ENCODE measurements around the gene CEACAM5.

The CEACAM5 gene

DNA sequence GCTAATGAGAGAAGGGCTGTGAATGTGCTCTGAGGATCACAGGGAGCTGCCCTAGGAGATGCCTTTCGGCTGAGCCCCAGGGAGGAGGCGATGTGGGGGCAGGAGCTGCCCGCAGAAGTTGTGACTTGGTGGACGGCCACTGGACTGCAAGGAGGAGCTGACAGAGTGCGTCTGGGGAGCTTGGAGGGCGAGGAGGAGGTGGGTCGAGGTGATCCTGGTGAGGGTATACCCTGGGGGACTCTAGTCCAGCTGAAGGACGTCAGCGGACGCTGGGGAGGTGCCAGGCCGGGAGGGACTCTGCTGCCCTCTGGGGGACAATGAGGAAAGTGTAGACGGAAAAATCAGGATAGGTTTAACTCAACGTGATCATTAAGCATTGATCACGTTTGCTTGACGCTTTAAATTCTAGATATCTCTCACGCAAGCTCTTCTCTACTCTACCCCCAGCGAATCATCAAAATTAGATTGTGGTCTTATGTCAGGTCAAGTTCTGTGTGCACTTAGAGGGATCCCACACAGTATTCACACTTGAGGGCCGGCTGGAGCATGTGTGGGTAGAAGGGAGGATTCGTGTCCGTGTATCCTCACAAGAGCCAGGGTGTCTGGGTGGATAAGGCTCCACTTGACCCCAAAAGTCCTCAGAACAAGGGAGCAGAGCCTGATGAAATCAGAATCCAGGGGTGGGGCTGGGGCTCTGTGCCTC is 17.0 kb upstream of the CEACAM5 start (continued):
- TF ChIP-seq SCRT2 (tag by site-specific recombination; IDR thresholded peaks at IDR 0.05) (no peak), ZNF843 (tag by site-specific recombination; IDR thresholded peaks at IDR 0.05) (no peak), ZNF335 (tag by site-specific recombination; conservative IDR thresholded peaks at IDR 0.05) (peak; percentile 71), GLIS2 (tag by site-specific recombination; IDR thresholded peaks at IDR 0.05) (0 out of 2 replicates have a peak, but pooled peaks have one; percentile 21), TRIM28 (IDR thresholded peaks at IDR 0.05; ENCODE audit: borderline replicate concordance, low read length) (no peak), ZNF138 (tag by site-specific recombination; IDR thresholded peaks at IDR 0.05; ENCODE audit: borderline replicate concordance) (no peak), ZNF549 (tag by site-specific recombination; IDR thresholded peaks at IDR 0.05) (no peak), WT1 (tag by site-specific recombination; IDR thresholded peaks at IDR 0.05) (no peak), ZBTB48 (tag by site-specific recombination; IDR thresholded peaks at IDR 0.05) (peak; percentile 47; the same call in 1 of the 2 replicates)
- TF ChIP-seq, protein P1, sequence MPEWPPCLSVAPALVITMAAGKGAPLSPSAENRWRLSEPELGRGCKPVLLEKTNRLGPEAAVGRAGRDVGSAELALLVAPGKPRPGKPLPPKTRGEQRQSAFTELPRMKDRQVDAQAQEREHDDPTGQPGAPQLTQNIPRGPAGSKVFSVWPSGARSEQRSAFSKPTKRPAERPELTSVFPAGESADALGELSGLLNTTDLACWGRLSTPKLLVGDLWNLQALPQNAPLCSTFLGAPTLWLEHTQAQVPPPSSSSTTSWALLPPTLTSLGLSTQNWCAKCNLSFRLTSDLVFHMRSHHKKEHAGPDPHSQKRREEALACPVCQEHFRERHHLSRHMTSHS (tag by site-specific recombination; IDR thresholded peaks at IDR 0.05): 0 out of 2 replicates have a peak, but pooled peaks have one; percentile 12
- TF ChIP-seq, protein P2, sequence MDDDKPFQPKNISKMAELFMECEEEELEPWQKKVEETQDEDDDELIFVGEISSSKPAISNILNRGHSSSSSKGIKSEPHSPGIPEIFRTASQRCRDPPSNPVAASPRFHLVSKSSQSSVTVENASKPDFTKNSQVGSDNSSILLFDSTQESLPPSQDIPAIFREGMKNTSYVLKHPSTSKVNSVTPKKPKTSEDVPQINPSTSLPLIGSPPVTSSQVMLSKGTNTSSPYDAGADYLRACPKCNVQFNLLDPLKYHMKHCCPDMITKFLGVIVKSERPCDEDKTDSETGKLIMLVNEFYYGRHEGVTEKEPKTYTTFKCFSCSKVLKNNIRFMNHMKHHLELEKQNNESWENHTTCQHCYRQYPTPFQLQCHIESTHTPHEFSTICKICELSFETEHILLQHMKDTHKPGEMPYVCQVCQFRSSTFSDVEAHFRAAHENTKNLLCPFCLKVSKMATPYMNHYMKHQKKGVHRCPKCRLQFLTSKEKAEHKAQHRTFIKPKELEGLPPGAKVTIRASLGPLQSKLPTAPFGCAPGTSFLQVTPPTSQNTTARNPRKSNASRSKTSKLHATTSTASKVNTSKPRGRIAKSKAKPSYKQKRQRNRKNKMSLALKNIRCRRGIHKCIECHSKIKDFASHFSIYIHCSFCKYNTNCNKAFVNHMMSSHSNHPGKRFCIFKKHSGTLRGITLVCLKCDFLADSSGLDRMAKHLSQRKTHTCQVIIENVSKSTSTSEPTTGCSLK (tag by site-specific recombination; IDR thresholded peaks at IDR 0.05): no peak
- TF ChIP-seq, protein P3, sequence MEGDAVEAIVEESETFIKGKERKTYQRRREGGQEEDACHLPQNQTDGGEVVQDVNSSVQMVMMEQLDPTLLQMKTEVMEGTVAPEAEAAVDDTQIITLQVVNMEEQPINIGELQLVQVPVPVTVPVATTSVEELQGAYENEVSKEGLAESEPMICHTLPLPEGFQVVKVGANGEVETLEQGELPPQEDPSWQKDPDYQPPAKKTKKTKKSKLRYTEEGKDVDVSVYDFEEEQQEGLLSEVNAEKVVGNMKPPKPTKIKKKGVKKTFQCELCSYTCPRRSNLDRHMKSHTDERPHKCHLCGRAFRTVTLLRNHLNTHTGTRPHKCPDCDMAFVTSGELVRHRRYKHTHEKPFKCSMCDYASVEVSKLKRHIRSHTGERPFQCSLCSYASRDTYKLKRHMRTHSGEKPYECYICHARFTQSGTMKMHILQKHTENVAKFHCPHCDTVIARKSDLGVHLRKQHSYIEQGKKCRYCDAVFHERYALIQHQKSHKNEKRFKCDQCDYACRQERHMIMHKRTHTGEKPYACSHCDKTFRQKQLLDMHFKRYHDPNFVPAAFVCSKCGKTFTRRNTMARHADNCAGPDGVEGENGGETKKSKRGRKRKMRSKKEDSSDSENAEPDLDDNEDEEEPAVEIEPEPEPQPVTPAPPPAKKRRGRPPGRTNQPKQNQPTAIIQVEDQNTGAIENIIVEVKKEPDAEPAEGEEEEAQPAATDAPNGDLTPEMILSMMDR (tag by site-specific recombination; IDR thresholded peaks at IDR 0.05): peak; percentile 79

DNA sequence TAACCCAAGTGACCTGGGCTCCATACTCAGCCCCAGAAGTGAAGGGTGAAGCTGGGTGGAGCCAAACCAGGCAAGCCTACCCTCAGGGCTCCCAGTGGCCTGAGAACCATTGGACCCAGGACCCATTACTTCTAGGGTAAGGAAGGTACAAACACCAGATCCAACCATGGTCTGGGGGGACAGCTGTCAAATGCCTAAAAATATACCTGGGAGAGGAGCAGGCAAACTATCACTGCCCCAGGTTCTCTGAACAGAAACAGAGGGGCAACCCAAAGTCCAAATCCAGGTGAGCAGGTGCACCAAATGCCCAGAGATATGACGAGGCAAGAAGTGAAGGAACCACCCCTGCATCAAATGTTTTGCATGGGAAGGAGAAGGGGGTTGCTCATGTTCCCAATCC is 14.2 kb upstream of the CEACAM5 start:
- Histone ChIP-seq H3K27ac (ENCODE audit: extremely low read depth, low read depth, low read length) (no peak overlapping the region), H3K36me3 (ENCODE audit: control insufficient read depth in 2 of 2, insufficient read depth in 1 of 2, low read length in 2 of 2) (no peaks in the 10 kb centered on the region), H3K4me3 (ENCODE audit: low read depth, low read length) (no peak overlapping the region), H3K4me1 (ENCODE audit: control insufficient read depth, insufficient read depth, low read length) (no peaks in the 10 kb centered on the region), H3K9me3 (ENCODE audit: control insufficient read depth, insufficient read depth, low read depth, low read length) (no peaks in the 10 kb centered on the region)
- TF ChIP-seq KLF1 (tag by site-specific recombination; IDR thresholded peaks at IDR 0.05) (no peak), ZNF311 (tag by site-specific recombination; IDR thresholded peaks at IDR 0.05; ENCODE audit: borderline replicate concordance) (no peak), ZNF404 (tag by site-specific recombination; IDR thresholded peaks at IDR 0.05) (no peak), ZNF792 (tag by site-specific recombination; IDR thresholded peaks at IDR 0.05) (no peak), ZNF560 (tag by site-specific recombination; IDR thresholded peaks at IDR 0.05; ENCODE audit: borderline replicate concordance) (no peak), HOXA7 (CRISPR knock-in tag; IDR thresholded peaks at IDR 0.05; ENCODE audit: borderline replicate concordance) (no peak), ZNF610 (tag by site-specific recombination; IDR thresholded peaks at IDR 0.05; ENCODE audit: borderline replicate concordance) (no peak), ZNF585B (tag by site-specific recombination; IDR thresholded peaks at IDR 0.05) (no peak), ZEB2 (tag by site-specific recombination; IDR thresholded peaks at IDR 0.05) (no peak), ZNF19 (tag by site-specific recombination; IDR thresholded peaks at IDR 0.05; ENCODE audit: low read depth) (no peak)
- TF ChIP-seq, protein P4, sequence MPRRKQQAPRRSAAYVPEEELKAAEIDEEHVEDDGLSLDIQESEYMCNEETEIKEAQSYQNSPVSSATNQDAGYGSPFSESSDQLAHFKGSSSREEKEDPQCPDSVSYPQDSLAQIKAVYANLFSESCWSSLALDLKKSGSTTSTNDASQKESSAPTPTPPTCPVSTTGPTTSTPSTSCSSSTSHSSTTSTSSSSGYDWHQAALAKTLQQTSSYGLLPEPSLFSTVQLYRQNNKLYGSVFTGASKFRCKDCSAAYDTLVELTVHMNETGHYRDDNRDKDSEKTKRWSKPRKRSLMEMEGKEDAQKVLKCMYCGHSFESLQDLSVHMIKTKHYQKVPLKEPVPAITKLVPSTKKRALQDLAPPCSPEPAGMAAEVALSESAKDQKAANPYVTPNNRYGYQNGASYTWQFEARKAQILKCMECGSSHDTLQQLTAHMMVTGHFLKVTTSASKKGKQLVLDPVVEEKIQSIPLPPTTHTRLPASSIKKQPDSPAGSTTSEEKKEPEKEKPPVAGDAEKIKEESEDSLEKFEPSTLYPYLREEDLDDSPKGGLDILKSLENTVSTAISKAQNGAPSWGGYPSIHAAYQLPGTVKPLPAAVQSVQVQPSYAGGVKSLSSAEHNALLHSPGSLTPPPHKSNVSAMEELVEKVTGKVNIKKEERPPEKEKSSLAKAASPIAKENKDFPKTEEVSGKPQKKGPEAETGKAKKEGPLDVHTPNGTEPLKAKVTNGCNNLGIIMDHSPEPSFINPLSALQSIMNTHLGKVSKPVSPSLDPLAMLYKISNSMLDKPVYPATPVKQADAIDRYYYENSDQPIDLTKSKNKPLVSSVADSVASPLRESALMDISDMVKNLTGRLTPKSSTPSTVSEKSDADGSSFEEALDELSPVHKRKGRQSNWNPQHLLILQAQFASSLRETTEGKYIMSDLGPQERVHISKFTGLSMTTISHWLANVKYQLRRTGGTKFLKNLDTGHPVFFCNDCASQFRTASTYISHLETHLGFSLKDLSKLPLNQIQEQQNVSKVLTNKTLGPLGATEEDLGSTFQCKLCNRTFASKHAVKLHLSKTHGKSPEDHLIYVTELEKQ (tag by site-specific recombination; IDR thresholded peaks at IDR 0.05; ENCODE audit: borderline replicate concordance): no peak
- TF ChIP-seq, protein P5, sequence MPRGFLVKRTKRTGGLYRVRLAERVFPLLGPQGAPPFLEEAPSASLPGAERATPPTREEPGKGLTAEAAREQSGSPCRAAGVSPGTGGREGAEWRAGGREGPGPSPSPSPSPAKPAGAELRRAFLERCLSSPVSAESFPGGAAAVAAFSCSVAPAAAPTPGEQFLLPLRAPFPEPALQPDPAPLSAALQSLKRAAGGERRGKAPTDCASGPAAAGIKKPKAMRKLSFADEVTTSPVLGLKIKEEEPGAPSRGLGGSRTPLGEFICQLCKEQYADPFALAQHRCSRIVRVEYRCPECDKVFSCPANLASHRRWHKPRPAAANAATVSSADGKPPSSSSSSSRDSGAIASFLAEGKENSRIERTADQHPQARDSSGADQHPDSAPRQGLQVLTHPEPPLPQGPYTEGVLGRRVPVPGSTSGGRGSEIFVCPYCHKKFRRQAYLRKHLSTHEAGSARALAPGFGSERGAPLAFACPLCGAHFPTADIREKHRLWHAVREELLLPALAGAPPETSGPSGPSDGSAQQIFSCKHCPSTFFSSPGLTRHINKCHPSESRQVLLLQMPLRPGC (tag by site-specific recombination; IDR thresholded peaks at IDR 0.05): no peak
- ChIA-PET POLR2A (no interaction called here), CTCF (interaction anchor here (0.7 to 4.2 kb wide), 3 partner anchors 13 to 237 kb away, joined by 3 to 57 read pairs (median 3); partner anchors contain the start of gene CEACAM5)

Measured in HEK293 (cell line).